ENCODE results near the gene PRRT2.

The PRRT2 gene

DNA sequence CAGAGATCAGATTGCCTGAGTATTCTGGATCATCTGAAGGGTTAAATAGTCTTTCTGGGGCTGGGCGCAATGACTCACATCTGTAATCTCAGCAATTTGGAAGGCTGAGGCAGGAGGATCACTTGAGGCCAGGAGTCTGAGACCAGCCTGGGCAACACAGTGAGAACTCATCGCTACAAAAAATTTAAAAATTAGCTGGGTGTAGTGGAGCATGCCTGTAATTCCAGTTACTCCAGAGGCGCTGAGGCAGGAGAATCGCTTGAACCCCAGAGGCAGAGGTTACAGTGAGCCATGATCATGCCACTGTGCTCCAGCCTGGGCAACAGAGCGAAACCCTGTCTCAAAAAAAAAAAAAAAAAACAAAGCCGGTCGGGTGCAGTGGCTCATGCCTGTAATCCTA, 23.9 kb downstream of the PRRT2 start:
- no peak for DNase-seq

DNA sequence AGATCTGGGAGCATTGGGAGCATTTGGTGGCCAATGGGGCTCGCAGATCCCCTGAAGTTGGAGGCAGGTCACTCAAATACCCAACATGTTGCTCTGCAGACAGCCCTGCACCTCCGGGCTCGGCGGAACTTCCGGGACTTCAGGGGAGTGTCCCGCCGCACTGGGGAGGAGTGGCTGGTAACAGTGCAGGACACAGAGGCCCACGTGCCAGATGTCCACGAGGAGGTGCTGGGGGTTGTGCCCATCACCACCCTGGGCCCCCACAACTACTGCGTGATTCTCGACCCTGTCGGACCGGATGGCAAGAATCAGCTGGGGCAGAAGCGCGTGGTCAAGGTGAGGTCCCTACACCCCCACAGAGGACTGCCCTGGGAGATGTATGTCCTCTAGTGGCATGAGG, 24.6 kb downstream of the PRRT2 start:
- DNase-seq = no peak

- no peak for DNase-seq
Observed at GRCh38 chr16:29837841-29838240, 25.8 kb downstream of the PRRT2 start.

DNA sequence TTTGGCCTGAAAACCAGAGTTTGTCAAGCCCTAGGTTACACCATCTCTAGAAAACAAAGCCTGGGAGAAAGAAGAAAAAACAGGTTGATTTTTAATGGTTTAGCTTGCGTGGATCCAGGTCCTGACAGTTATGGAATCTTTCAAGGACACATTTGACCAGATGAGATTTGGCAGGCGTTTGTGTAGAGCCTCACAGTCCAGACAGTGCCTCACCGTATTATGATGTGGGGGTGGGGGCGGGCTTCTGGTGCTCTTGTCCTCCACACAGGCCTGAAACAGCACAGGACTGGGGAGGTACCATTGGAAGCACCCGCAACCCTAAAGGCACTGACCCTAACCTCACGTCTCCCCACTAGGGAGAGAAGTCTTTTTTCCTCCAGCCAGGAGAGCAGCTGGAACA, 27.8 kb downstream of the PRRT2 start:
- DNase-seq = no peak

DNA sequence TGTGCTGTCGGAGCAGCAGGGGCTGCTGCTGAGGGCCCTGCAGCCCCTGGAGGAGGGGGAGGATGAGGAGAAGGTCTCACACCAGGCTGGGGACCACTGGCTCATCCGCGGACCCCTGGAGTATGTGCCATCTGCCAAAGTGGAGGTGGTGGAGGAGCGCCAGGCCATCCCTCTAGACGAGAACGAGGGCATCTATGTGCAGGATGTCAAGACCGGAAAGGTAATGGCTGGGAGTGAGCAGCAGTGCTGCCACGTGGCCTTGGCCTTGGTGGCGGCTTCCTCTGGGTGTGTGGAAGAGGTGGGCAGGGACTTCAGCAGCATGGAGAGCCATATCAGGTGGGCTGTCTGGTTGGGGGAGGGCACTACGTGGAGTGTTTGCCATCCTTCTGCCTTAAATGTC, 28.2 kb downstream of the PRRT2 start:
- no peak for DNase-seq

- no peak for DNase-seq
Observed at GRCh38 chr16:29841631-29842030, 29.6 kb downstream of the PRRT2 start.

GRCh38 chr16:29842732-29843346, 30.8 kb downstream of the PRRT2 start:
- no peak for DNase-seq

DNA sequence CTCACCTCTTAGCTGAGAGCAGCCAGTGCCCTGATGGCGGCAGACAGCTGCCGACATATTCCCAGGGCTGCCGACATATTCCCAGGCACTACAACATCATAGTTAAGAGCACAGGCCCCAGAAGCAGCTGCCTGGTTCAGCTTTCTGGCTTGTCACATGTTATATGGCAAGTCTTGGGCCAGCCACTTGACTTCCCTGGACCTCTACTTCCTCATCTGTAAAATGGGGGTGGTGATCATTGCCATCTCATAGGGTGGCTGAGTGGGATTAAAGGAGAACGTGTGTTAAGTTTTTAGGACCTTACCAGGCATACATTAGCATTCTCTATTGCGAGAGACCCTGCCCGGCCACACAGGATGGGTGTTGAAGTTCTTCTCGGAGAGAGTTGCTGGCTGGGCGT, 31.9 kb downstream of the PRRT2 start:
- DNase-seq = no peak

- no peak for DNase-seq
Observed at GRCh38 chr16:29844575-29845331, 32.8 kb downstream of the PRRT2 start.

DNA sequence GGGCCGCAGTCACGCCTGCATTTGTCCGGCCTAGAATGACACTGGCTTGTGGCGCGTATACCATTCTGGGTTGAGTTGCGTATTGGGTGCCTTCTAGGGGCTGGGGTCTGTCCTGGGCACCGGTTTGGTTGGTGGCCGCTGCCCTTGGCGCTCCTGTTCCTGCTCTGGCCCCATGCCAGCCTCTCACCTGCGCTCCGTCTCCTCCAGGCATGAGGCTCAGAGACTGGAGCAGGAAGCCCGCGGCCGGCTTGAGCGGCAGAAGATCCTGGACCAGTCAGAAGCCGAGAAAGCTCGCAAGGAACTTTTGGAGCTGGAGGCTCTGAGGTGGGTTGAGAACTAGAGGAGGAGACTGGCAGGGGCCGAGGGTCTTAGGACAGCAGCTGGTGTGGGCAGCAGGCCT, 33.7 kb downstream of the PRRT2 start:
- no peak for DNase-seq

- peak; percentile 84 for DNase-seq
Observed at GRCh38 chr16:29848420-29849297, 36.7 kb downstream of the PRRT2 start.

GRCh38 chr16:29849505-29849904, 37.5 kb downstream of the PRRT2 start:
- DNase-seq = no peak

DNA sequence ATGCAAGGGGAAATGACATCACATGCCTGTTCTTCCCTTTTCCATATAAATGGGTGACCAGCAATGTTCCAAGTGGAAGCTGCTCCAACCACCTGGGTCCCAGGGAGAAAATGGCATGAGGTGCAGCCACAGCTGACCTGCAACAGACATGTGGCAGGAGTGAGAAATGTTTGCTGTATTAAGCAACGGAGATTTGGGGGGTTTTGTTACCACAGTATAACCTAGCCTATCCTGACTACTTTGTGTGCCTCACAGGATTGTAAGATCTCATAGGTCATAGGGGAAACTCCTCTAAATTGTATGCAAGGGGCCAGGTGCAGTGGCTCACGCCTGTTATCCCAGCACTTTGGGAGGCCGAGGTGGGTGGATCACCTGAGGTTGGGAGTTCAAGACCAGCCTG, 39.0 kb downstream of the PRRT2 start:
- no peak for DNase-seq

- DNase-seq = no peak
Observed at GRCh38 chr16:29852654-29853053, 40.7 kb downstream of the PRRT2 start.

GRCh38 chr16:29854520-29855100, 42.6 kb downstream of the PRRT2 start:
- DNase-seq = no peak

GRCh38 chr16:29857133-29857760, 45.3 kb downstream of the PRRT2 start:
- DNase-seq = no peak

DNA sequence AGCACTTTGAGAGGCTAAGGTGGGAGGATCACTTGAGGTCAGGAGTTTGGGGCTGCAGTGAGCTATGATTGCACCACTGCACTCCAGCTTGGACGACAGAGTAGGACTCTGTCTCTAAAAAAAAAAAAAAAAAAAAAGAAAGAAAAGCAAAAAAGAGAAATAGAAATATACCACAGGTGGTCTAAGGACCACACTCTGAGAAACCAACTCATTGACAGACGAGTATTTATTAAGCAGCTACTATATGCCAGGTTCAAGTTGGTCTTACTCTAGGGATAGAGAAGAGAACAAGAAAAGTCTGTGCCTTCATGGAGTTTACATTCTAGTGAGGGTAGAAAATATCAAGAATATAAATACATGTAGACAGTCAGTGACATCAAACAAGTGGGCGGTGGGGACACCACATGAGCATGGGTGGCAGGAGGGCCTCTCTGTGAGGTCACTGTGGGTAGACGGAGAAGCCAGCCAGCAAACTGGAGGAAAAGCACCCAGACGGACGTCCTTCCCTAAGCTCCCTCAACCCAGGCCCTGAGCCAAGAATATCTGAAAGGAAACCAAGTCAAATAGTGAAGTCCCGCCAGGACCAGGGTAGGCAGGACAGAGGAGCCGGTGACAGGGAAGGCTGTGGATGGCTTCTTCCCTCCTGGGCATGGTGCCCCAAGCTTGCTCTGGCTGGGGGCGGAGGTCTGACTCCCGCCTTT, 46.3 kb downstream of the PRRT2 start:
- no peak for DNase-seq

DNA sequence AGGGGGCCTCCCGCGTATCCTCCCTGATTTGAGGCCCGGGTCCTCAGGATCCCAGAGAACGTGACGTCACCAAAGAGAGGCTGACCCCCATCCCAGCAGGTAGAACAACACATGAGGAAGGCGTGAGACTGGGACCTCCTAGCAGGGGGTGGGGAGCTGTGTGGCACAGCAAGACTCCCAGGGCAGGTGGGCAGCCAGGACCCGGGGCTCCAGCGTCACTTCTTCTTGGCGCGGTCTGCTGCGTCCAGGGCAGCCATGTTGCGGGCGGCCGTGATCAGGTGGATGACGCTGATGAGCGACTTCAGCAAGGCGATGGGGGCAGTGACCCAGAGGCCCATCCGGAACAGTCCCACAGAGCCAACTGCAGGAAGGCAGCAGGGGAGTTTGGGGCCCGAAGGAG, 47.0 kb downstream of the PRRT2 start:
- no peak for DNase-seq

- DNase-seq = no peak
Observed at GRCh38 chr16:29860218-29860617, 48.2 kb downstream of the PRRT2 start.

- no peak for DNase-seq
Observed at GRCh38 chr16:29862383-29862883, 50.4 kb downstream of the PRRT2 start.

GRCh38 chr16:29862884-29863668, 51.1 kb downstream of the PRRT2 start, which contains the start of gene CDIPT:
TSS of gene CDIPT (minus strand) at chr16:29863226. CDS start at chr16:29862857, 369 bp downstream.
- peak; percentile 90 for DNase-seq

All from activated CD4-positive, alpha-beta T cell treated with anti-CD3 and anti-CD28 coated beads, Interleukin-2, amount 50 U/mL, for 1 hour (primary cell).